GM21717 (cell line): ENCODE results near the gene FA2H.
"Not testable (repeated sequence)": the region's sequence is repeated elsewhere in the genome, so short reads cannot be mapped to it uniquely, and the experiment has no call there.

Source experiments
- ATAC-seq: cut with Tn5 transposase; IDR thresholded peaks from one replicate; pipeline ENCODE4 v1.9.1; 2021; ENCODE audit warnings: mild to moderate bottlenecking, moderate library complexity; ENCODE audit not compliant: unreplicated experiment

The FA2H gene

GRCh38 chr16:74725651-74726455 is 48.8 kb downstream of the FA2H start:
- ATAC-seq = no peak

DNA sequence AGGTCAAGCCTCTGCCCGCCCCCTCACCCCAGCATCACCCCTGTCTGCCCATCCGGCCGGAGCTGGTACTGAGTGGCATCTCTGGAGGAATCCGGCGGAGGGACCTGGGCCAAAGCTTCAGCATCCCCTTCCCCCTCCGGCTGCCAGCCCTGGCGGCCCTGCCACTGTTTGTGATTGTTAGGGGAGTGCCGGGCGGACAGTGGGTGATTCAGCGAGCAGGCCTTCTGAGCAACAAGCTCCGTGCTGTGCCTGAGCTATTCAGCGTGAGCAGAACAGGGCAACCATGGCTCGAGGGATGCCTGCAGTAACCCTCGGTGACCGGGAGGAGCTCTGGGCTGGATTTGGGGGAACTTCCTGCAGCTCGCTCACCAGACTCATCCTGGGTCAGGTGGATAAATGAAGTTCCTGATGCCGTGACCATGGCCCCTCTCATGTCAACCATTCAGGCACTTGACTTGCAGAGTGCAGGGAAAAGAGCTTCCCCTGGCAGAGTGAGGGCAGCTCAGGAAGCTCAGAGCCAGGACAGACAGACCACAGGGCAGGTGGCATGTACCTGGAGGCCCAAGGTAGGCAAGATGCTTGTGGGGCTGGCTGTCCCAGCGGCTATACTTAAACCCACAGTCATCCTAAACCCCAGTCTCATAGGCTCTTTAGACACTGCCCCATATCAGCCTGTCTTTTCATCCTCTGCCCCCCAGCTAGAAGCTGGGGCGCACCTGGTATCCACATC is 49.6 kb downstream of the FA2H start:
- no peak for ATAC-seq

DNA sequence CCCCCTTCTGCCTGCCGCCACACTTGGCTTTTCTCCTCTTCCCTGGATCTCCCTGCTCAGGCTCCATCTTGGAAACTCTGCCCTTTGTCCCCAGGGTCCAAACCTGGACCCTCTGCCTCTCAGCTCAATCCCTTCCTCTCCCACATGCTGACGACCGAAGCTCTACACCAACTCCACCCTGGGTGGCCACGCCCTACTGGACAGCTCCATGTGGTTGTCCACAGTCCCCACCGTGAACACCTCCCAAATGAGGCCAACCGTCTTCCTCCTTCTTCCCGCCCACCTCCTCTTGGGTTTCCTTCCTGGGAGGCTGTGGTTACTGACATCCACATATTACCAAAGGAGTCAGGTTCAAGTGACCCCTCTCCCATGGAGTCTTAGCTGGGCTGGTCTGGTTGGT is 51.4 kb downstream of the FA2H start:
- ATAC-seq = no peak

DNA sequence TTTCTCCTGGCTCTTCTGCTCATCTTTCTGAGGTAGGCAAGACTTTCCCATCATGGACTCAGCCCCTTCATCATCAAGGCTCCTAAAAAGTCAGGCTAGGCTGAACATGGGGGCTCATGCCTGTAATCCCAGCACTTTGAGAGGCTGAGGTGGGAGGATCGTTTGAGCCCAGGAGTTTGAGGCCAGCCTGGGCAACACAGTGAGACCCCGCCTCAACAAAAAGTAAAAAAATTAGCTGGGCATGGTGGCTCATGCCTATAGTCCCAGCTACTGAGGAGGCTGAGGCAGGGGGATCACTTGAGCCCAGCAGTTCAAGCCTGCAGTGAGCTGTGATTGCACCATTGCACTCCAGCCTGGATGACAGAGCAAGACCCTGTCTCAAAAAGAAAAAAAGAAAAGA is 52.5 kb downstream of the FA2H start:
- ATAC-seq = not testable (repeated sequence)

DNA sequence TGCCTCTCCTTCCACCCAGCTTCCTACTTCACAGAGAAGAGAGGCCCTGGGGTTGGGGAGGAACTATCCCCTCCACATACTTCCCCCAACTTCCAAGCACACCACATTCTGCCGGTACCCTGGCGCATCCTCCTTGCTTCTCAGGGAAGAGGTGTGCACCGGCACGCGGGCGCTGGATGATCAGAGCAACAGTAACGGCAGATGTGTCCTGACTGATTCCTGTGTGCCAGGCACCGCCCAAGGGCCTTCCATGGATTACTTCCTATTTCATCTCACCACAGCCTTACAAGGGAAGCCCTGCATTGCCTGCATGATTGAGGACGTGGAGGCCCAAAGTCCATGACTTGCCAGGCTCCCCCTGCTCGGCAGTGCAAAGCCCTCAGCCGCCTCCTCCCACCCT is 52.9 kb downstream of the FA2H start:
- no peak for ATAC-seq

DNA sequence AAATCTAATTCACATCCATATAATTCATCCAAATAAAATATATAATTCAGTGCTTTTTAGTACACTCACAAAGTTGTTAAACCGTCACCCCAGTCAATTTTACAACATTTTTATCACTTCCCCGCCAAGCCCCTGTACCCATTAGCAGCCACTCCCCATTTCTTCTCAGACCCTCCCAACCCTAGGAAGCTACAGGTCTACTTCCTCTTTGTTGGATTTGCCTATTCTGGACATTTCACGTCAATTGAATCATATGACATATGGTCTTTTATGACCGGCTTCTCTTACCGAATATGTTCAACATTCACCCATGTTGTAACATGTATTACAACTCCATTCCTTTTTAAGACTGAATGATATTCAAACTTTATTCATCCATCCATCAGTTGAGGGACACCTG is 54.0 kb downstream of the FA2H start:
- no peak for ATAC-seq

DNA sequence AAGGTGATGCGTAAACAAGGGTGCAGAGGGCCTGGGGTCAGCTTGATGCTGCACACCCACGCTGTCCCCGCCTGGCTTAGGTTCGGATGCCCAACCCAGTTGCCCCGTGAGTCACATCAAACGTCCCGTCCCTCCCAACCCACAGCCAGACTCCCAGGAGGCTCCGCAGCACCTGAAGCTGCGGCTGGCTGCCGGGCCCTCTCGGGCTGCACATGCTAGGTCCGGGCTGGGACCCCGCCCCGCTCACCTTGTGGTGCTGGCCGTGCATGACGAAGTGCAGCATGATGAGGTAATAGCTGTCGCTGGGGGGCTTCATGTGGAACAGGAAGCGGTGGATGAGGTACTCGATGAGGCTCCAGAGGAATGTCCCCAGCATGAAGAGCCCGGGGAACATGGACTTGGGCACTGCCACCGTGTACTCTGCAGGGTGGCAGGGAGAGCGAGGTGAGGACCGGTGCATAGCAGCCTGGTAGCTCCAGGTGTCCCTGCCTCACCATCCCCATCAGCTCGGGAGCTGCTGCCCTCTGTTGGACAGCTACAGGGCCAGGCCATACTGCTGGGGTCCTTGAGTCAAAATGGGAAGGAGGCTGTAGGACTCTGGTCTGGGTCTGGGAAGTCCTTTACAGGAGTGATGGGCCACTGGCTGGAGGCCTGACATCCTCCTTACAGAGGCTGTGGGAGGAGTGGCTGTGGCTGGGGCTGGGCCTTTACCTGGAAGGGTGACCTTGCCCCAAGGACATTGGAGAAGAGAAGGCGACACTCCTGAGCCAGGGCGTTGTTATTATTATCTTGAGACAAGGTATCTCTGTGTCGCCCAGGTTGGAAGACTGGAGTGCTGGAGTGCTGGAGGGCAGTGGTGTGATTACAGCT is 55.6 kb downstream of the FA2H start:
- ATAC-seq = no peak

- no peak for ATAC-seq
Observed at GRCh38 chr16:74718140-74718539, 56.5 kb downstream of the FA2H start.

- no peak for ATAC-seq
Observed at GRCh38 chr16:74717367-74717766, 57.3 kb downstream of the FA2H start.

DNA sequence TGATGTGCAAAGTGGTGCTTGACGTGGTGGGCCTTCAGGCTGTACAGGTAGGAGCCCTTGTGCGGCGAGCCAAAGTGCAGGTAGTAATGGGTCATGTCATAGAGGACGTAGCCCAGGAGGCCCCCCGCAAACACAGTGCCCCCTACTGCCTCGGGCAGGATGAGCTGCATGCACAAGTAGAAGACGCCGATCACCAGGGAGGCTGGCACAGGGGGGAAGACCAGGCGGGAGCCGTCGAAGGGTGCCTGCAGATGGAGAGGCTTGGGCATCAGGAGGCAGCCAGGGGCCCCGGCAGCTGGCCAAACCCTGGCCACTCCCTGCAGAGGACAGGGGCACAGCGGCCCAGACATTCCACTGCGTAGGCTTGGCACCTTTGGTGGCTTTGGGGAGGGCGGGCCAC is 58.3 kb downstream of the FA2H start:
- ATAC-seq = no peak

GRCh38 chr16:74713876-74714275 is 60.7 kb downstream of the FA2H start:
- ATAC-seq = no peak

DNA sequence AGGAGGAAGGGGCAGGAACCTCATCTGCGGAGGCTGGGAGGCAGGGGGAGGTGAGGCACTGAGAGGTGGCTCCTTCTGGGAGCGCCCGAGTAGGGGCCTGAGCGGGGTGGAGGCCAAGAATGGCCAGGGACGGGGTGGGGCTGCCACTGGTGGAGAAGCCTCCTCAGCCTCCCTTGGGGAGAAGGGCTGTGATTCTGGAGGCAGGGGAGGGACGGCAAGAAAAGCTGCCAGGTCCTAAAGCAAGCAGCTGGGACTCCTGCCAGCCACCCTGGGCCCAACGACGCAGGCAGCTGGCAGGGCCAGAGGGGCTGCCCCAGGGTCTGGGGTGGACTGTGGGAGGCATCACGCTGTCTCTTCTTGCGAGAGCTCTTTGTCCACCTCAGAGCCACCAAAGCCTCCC is 61.3 kb downstream of the FA2H start:
- ATAC-seq = no peak

- ATAC-seq = no peak
Observed at GRCh38 chr16:74711938-74712337, 62.7 kb downstream of the FA2H start.

- no peak for ATAC-seq
Observed at GRCh38 chr16:74710401-74710800, 64.2 kb downstream of the FA2H start.

GRCh38 chr16:74709441-74709877 is 65.2 kb downstream of the FA2H start:
- peak; percentile 78 for ATAC-seq

DNA sequence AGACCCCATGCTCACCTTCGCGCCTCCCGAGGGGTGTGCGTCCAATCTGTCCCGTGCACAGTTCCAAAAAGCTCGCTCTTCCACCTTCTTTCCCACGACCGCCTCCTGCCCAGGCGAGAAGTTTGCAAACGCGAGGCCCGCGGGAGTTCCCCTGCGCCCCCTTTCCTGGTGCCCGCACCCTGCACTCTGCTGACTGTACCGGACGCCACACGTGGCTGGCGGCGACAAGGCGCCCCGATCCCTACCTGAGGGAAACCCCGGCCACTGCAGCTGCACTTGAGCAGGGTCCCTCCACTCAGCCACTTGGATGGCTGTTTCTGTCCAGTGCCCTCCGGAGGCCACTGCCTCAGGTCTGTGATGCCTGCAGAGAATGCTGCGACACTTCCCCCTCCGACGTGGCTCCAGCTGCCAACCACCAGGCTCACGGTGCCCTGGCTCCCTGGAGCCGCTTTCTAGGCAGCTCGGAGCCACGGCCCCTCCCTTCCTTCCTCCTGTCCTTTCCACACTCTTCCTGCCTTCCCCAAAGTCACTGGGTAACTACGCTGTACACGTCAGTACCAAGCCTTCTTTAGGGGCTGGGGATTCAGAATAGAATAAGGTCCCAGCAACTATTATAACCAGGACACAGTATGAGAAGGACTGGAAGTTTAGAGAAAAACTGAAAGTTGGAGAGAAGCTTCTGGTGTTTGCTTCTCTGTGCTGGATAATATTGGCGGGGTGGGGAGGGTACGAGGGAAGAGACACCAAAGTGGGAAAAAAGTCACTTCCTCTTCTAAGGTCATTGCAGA is 74.0 kb downstream of the FA2H start, which contains the start of gene MLKL:
MLKL (minus strand) TSS at position 425 of the 788 bp plus-strand sequence. CDS start 5,105 bp downstream, outside the sequence.
- peak; percentile 45 for ATAC-seq

DNA sequence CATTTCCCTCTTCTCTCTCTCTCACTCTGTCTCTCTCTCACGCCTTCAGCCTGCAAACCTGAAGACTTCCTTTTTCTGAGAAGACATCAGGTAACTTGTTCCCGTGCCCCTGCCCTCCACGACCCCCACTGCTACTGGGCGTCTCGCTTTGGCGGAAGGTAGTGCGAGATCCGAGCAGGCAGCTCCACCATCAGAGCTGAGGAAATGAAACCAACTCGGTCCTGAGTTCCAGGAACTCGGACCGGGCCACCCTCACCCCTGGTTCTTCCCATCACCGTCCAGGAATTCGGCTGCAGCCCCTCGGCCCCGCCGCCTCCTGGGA is 74.5 kb downstream of the FA2H start:
- peak; percentile 37 for ATAC-seq

GRCh38 chr16:74699666-74700065 is 75.0 kb downstream of the FA2H start:
- no peak for ATAC-seq

- ATAC-seq = no peak
Observed at GRCh38 chr16:74698222-74698621, 76.4 kb downstream of the FA2H start.
